HL-60/S4 (cell line): ENCODE measurements around the gene DDN.

Experiments
- in situ Hi-C: fragments of 300-500 bp; cut with MboI; formaldehyde crosslinking; loops from 2 replicates; pipeline ENCODE4 v1.14.3; 2022; ENCODE audit warnings: low sequenced_read_pairs

Gene DDN

GRCh38 chr12:49032276-49032675 is 33.1 kb upstream of the DDN start:
- in situ Hi-C loops = no loop called here

DNA sequence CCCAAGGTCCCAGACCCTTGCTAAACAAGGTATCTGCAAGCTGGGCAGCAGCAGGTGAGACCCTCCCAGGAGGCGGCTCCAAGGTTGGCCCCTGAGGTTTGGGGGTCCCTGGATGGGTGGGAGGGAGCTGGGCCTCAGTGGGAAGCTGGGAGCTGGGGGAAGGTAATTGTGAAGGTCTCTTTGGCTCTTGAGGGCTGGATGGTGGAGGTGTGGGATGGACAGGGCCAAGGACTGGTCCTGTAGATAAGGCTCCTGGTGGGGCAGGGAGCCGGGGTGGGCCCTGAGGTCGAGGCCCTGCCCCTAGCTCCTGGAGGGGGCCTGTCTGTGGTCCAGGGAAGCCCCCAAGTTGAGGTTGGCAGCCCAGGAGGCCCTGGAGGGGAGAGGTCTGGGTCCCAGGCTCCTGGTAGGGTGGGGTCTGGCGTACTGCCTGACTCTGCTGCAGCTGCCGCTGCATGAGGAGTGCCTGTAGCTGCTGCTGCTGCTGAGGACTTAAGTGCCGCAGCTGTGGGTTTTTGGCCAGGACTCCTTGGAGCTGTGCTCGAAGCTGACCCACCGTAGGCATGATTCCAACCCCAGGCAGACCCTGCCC is 32.5 kb upstream of the DDN start:
- in situ Hi-C loops = no loop called here

DNA sequence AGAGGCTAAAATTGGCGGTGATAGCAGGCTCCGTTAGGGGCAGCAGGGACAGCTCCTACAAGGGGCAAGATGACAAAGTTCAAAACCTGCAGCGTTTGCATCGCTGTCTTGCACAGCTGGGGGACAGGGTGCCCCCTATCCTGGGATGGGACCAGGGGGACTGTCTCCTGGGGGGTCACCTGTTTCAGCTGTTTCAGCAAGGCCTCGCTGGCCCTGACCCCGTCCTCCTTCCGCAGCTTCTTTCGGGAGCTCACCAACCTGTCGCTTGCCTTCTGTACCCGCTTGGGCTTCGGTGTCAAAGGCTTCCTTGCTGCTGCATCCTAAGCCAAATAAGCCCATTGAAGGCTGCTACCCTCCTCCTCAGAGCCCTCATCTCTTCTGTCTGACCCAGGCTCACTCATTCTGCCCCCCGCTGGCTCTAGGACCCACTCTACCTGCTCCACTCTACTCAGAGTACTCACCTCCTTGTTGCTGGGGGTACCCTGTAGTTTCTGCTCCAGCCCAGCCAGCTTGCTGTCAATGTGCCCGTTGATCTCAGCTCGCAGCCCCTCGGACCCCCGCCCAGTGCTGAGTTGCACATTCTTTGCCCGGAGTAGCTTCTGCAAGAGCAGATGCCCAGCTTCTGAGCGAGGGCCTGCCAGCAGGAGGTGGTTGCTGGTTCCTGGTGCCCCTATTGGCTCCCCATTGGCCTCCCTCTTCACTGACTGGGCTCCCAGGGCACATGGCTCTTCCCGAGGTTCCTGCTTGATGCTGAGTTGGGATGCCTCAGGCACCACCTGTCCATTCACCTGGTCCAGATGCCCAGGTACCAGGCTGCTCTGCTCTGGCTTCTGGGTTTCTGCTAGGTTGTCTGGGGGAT is 31.8 kb upstream of the DDN start:
- in situ Hi-C loops = no loop called here

GRCh38 chr12:49030119-49030518 is 30.9 kb upstream of the DDN start:
- in situ Hi-C loops = no loop called here

DNA sequence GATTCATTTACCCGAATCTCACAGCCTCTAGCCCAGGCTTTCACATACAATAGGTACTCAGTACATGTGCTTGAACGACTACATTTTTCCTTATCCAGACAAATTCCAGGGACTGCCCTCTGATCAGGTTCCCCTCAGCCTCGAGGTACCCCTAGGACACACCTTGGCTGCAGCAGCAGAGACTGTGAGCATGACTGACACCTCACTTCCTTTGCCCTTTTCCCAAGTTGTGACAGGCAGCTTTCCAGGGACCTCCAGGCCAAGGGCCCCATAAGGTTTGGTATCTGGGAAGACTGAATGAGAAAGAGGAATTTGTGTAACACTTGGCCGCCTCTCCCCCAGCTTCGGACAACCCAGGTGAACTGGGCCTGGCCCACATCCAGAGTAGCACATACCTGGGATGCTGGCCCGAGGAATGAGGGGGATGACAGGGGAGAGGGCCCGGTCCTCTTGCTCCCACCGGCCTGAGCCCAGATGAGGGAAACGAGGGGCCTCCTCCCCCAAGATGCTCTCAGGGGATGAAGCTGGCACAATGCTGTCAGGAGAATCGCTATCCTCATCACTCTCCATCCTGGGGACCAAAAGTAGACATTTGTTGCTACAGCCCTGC is 29.6 kb upstream of the DDN start:
- in situ Hi-C loops = no loop called here

DNA sequence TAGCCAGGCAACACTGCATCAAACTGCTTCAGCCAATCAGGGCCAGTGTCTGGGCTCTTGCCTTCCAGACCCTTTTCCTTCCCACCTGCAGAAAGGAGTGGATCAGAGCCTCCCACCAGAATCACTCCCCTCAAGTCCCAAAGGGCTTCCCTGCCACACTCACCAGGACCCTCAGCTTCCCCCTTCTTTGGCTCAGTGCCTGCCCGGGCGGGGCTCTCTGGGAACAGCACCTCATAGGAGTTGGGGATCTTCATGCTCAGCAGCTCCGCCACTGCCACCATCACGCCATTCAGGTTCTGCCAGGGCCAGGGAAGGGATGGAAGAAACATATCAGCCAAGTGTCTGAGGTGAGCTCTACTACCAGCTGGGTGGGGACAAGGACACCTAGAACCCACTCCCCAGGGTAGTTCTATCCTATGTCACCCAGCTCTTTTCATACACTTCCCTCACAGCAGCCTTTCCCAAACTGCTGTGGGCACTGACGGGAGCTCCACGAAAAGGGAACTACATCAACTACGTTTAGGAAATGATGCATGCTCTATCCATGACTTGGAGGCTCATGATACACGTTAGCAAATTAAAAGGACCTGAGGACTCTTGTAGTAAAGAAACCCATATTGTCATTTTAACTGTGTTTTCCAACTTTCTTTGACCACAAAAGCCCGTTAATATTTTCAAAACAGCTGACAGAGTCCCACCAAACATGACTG is 28.8 kb upstream of the DDN start:
- in situ Hi-C loops = no loop called here

DNA sequence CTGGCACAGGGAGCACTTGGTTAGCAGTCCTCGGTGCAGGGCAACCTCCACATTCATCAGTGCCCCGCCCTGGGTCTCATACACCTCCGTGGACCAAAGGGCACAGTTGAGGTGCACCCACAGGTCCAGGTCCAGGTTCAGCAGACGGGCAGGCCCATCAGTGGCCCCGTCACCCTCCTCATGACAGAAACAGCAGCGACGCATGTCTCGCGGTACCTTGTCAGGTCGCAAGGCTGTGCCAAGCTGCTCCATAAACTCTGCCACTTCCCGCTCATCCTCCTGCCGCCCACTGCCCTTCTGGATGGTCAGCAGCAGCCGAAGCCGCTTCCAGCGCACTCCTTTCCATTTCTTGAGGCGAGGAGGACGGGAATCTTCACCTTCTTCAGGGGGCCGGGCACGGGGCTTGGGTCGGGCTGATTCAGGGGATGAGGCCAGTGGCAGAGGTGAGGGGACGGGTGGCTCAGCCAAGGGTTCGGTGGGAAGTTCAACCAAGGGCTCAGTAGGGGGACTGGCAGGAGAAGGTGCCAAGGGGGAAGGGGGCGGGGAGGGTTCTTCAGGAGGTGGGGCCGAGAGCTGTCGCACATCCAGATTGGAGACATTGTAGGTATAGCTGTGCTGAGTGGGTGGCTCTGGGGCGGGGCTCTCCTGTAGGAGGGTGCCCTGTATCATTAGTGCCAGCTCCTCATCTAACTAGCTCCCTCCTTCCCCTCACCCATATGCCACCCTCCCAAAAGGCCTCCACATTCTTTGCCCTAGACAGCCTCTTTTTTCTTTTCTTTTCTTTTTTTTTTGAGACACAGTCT is 27.7 kb upstream of the DDN start:
- in situ Hi-C loops = no loop called here

GRCh38 chr12:49026101-49026500 is 26.9 kb upstream of the DDN start:
- in situ Hi-C loops = no loop called here

- in situ Hi-C loops = no loop called here
Observed at GRCh38 chr12:49025463-49025862, 26.3 kb upstream of the DDN start.

GRCh38 chr12:49024543-49024942 is 25.4 kb upstream of the DDN start:
- in situ Hi-C loops = no loop called here

- in situ Hi-C loops = no loop called here
Observed at GRCh38 chr12:49023812-49024211, 24.6 kb upstream of the DDN start.

DNA sequence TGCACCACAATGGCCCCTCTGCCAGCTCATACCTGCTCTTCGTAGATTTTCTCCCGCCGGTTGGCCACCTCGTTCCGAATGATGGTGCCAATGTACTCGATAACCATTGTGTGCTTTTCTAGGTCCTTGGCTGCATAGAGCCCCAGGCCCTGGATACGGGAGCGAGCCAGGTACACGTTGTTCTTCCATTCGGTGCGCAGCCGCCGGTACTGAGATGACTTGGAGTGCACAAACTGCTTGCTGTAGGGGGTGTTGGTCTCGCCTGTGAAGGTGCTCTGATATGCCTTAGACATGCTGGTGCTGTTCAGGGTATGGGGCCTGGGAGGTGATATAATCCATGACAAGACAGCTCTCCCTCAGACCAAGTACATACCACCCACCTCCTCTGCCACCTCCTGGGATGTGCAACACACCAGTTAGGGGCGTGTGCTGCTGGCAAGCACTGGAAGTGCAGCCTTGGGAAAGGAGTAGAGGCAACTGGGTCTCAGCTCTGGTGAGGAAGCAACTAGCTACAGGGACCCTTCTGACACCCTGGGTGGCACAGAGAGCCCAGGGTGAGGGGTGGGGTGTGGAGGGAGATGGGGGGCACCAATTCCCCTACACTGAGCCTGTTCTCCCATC is 23.5 kb upstream of the DDN start:
- in situ Hi-C loops = no loop called here

- in situ Hi-C loops = no loop called here
Observed at GRCh38 chr12:49021292-49021915, 22.2 kb upstream of the DDN start.

- in situ Hi-C loops = no loop called here
Observed at GRCh38 chr12:49020441-49020840, 21.3 kb upstream of the DDN start.

GRCh38 chr12:49019443-49020324 is 20.5 kb upstream of the DDN start:
- in situ Hi-C loops = no loop called here

- in situ Hi-C loops = no loop called here
Observed at GRCh38 chr12:49019120-49019430, 19.9 kb upstream of the DDN start.

DNA sequence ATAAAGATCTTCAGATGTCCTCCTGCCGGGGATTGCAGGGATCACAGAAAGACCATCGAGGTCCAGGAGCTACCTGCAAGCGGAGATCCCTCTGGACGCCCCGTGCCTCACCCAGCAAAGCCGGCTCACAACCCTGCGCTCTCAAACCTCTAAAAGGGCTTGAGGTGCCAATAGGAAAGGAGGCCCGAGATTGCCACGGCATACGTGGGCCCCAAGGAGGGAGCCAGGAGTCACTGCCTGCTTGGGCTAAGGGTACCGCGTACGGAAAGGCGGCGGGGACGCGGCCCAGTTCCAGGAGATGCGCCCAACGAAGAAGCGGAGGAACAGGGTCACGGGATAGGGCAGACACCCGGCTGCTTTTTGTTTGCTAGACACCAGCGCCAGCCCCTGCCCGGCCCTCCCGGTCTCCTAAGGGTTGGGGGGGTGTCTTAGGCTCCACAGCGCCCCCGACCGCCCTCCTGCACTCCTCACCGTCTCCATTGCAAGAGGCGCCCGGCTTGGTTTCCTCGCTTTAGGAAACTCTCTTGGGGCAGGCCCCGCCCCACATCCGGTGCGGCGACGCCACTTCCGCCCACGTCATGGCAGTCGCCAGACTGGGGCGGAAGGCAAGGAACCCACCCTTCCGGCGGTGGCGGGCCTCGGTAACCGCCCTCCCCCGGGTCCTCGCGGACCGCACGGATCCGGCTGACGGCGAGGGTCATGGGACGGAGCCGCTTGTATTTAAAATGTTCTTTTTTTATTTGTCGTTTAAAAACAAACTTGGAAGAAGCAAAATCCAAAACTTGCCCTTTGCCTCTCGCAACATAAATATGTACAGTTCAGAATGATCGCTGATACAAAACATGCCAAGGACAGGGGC is 19.3 kb upstream of the DDN start, which contains the start of gene PRKAG1:
Gene PRKAG1, minus strand, starts transcription at position 516 of the 859 bp plus-strand sequence. Its CDS starts 36 bp downstream, at position 480.
- in situ Hi-C loops = no loop called here

DNA sequence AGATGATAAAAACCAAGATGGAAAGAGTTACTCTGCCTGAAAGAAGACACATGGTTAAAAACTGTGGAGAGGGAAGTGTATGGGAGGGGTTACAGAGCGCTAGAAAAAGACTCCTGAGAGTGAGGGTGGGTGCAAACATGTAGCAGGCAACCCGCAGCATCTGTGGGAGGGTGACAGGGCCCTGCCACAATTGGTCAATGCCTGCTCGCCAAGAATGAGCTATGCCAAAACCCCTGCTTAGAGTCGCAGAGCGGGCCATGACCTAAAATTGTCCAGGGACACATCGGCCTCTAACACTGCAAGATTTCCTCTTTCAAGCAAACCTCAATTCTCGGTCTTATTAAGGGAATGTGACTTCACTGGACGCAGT is 18.7 kb upstream of the DDN start:
- in situ Hi-C loops = no loop called here
